LNCaP clone FGC (cell line): Measurements from ENCODE around the gene FCSK.
"Not testable (repeated sequence)": the region's sequence is repeated elsewhere in the genome, so short reads cannot be mapped to it uniquely, and the experiment has no call there.

Source experiments
- DNase-seq: peaks from one replicate; pipeline ENCODE4 v3.0.0-alpha.2; 2011; ENCODE audit warnings: low read depth
- H3K4me3 ChIP-seq: 2 replicates; pipeline ENCODE4 v1.5.1; 2011; ENCODE audit warnings: mild to moderate bottlenecking, low read depth, low read length, control low read depth
- CTCF ChIP-seq: IDR thresholded peaks from 2 replicates; pipeline ENCODE4 v1.5.1; 2012; ENCODE audit warnings: mild to moderate bottlenecking; ENCODE audit not compliant: control insufficient read depth, insufficient read depth; ENCODE audit errors: extremely low read depth

Gene FCSK

GRCh38 chr16:70523076-70523742 lies 68.8 kb downstream of the FCSK start, which contains the start of gene COG4:
COG4 (minus strand) TSS chr16:70523554; CDS start chr16:70523543, 11 bp downstream.
- peak; percentile 26 for DNase-seq
- no peak for TF ChIP-seq CTCF
- H3K4me3 ChIP-seq = peak within 1 kb of the TSS; percentile 85

GRCh38 chr16:70523743-70524398 lies 69.5 kb downstream of the FCSK start, which contains the start of gene SF3B3:
SF3B3 (plus strand) TSS chr16:70523816; CDS start chr16:70526657, 2,841 bp downstream.
- no peak for DNase-seq
- TF ChIP-seq CTCF = no peak
- peak within 1 kb of the TSS; percentile 85 for H3K4me3 ChIP-seq

DNA sequence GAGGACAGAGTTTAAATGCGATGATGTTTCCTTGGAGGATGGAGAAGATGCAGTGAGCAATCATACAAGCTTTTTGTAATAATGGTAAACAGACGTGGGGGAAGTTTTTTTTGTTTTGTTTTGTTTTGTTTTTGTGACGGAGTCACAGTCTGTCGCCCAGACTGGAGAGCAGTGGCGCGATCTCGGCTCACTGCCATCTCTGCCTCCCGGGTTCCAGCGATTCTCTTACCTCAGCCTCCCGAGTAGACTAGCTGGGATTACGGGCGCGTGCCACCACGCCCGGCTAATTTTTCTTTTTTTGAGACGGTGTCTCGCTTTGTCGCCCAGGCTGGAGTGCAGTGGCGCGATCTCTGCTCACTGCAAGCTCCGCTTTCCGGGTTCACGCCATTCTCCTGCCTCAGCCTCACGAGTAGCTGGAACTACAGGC lies 70.0 kb downstream of the FCSK start:
- peak overlapping the region; percentile 85 for H3K4me3 ChIP-seq
- DNase-seq = not testable (repeated sequence)

GRCh38 chr16:70526403-70526802 lies 72.0 kb downstream of the FCSK start:
- DNase-seq = no peak
- no peak overlapping the region for H3K4me3 ChIP-seq
- TF ChIP-seq CTCF = no peak

DNA sequence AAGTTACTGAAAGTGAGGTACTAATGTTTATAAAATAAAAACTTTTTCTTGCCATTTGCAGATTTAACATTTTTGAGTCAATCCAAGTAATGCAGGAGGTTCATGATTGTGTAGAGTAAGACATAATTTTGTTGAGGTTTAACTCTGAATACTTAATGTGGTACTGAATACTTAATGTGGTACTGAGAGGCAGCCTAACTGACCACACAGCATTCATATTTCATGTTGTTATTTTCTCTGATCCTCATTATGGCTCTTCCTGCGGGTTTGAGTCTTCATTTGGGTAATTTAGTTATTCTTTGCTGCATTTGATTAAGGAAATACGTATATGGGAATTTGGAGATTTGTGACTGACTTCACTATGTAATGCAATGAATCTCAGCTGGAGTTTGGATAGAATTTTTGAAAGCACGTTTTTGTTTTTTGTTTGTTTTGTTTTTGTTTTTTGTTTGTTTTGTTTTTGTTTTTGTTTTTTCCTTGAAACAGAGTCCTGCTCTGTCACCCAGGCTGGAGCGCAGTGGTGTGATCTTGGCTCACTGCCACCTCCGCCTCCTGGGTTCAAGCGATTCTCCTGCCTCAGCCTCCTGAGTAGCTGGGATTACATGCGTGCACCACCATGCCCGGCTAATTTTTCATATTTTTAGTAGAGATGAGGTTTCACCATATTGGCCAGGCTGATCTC lies 73.1 kb downstream of the FCSK start:
- no peak for DNase-seq
- H3K4me3 ChIP-seq = no peak overlapping the region
- TF ChIP-seq CTCF = no peak

DNA sequence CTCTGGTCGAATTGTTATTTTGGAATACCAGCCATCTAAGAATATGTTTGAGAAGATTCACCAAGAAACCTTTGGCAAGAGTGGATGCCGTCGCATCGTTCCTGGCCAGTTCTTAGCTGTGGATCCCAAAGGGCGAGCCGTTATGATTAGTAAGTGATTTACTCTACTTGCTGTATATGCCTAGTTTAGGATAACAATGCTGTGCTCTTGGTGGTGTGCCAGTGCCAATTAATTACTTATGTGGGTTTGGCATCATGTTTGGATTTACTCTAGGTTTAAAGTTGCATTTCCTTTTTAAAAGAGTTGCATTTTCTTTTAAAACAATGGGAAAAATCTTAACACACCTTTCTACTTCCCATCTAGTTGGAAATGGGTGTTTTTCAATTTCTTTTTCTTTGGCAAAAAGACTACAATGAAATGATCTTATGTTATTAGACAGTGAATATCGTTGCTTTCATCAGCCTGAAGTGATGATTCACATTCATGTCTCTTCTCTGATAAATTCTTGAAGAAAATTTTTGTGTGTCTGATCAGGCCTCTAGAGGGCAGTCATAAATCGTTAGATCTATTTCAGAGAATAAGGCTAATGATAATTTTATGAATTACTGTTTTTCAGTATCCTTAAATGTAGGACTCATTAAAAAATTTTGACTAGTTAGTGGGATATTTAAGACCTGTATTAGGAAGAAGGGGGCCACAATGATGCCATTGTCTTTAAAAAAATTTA lies 74.8 kb downstream of the FCSK start:
- TF ChIP-seq CTCF = peak; percentile 47
- no peak overlapping the region for H3K4me3 ChIP-seq
- no peak for DNase-seq
